Thoracic aorta (tissue), 2 donors: Measurements from ENCODE around the gene RPGR. TPM values are rescaled to one million over a fixed set of nuclear protein-coding genes. Genes with fewer than 3 reads are reported as not detected.

Experiments
- ATAC-seq: fragments of 150-250 bp; one replicate; pipeline ENCODE4 v1.8.0; 2017; ENCODE audit warnings: low read depth; ENCODE audit not compliant: insufficient number of reproducible peaks, low FRiP score
- DNase-seq: peaks from one replicate; pipeline ENCODE4 v3.0.0-alpha.2; 2020; ENCODE audit warnings: low spot score
- H3K27ac ChIP-seq, 2 donors: fragments of 200-600 bp; sonication (generic); 1 replicate in 1 of 2; 2 replicates in 1 of 2; pipeline ENCODE4 v1.5.1; 2016; ENCODE audit warnings: mild to moderate bottlenecking in 2 of 2, moderate library complexity in 2 of 2
- H3K27me3 ChIP-seq: fragments of 200-600 bp; sonication (generic); replicated peaks from 2 replicates; pipeline ENCODE4 v1.6.0; 2016; ENCODE audit warnings: mild to moderate bottlenecking; ENCODE audit not compliant: insufficient read depth
- H3K36me3 ChIP-seq: fragments of 200-600 bp; sonication (generic); one replicate; pipeline ENCODE4 v1.5.1; 2016
- H3K4me1 ChIP-seq, 2 donors: fragments of 200-600 bp; sonication (generic); 1 replicate in 1 of 2; 2 replicates in 1 of 2; pipeline versions ENCODE4 v1.5.1 to v1.6.0; 2016; ENCODE audit warnings: low read depth in 2 of 2, mild to moderate bottlenecking in 1 of 2; ENCODE audit not compliant: control insufficient read depth in 1 of 2
- H3K4me3 ChIP-seq: fragments of 200-600 bp; sonication (generic); 2 replicates; pipeline ENCODE4 v1.5.1; 2016; ENCODE audit warnings: mild to moderate bottlenecking
- H3K9me3 ChIP-seq: fragments of 200-600 bp; sonication (generic); 2 replicates; pipeline ENCODE4 v1.5.1; 2016
- total RNA-seq, 2 donors: library from RNA; depleted of rRNA; stranded (reverse); fragments of >200 nt; gene quantifications; one replicate each; pipeline versions ENCODE4 v1.1.0 to v1.2.3, GENCODE V29; 2016
- TF ChIP-seq, protein P1 (sequence below): fragments of 200-600 bp; sonication (generic); IDR thresholded peaks from one replicate; pipeline ENCODE4 v1.5.1; 2019; ENCODE audit warnings: antibody characterized with exemption

Gene RPGR
- total RNA-seq, 2 donors from 2014 or later = 12.6 to 37.2 TPM

DNA sequence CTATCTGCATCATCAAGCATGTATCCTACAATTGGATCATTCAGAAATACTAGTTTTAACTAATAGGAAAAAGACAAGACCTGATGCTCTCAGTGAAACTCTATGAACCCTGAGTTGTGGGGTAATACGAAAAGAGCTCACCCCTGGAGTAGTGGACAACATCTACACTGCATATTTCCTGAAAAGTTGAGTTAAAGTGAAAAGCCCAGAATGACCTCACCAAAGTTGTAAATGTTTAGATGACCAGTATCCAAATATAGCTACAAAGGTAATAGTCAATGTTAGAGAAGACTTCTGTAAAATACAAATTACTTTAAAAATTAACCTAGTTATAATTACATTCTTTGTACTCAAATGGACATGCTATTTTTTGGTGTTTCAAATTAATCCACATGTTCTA, 53.9 kb downstream of the RPGR start:
- no peak overlapping the region for H3K4me3 ChIP-seq
- H3K27me3 ChIP-seq = no peaks in the 10 kb centered on the region
- H3K27ac ChIP-seq = no peak overlapping the region
- no peaks in the 10 kb centered on the region for H3K36me3 ChIP-seq
- no peak for DNase-seq
- TF ChIP-seq, protein P1, sequence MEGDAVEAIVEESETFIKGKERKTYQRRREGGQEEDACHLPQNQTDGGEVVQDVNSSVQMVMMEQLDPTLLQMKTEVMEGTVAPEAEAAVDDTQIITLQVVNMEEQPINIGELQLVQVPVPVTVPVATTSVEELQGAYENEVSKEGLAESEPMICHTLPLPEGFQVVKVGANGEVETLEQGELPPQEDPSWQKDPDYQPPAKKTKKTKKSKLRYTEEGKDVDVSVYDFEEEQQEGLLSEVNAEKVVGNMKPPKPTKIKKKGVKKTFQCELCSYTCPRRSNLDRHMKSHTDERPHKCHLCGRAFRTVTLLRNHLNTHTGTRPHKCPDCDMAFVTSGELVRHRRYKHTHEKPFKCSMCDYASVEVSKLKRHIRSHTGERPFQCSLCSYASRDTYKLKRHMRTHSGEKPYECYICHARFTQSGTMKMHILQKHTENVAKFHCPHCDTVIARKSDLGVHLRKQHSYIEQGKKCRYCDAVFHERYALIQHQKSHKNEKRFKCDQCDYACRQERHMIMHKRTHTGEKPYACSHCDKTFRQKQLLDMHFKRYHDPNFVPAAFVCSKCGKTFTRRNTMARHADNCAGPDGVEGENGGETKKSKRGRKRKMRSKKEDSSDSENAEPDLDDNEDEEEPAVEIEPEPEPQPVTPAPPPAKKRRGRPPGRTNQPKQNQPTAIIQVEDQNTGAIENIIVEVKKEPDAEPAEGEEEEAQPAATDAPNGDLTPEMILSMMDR = no peak
- no peaks in the 10 kb centered on the region for H3K4me1 ChIP-seq
- ATAC-seq = no peak
- H3K9me3 ChIP-seq = no peaks in the 10 kb centered on the region

DNA sequence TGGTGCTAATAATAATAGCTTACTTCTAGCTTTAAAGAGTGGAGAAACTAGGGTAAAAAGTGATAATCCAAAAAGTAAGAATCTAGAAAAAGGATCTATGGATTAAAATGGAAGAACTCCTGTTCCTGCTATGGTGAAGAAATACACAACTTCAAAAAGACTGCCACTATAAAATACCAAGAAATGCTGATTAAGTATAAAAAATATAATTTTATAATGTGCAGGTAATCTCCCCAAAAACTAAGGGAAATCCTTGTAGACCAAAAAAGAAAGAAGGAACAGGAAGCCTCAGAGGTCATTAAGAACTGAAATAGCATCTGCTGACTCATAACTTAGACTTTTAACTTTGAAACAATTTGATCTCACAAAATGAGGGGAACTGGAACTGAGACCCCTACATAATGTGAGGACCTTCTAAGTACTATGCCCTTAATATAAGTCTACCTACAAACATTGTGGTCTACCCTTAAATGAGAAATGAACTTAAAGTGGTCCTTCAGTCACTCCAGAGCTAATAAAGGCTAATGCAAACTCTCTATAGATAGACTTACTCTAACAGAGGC, 56.1 kb downstream of the RPGR start:
- Histone ChIP-seq H3K27me3 (no peaks in the 10 kb centered on the region), H3K4me1 (no peaks in the 10 kb centered on the region), H3K9me3 (no peaks in the 10 kb centered on the region), H3K27ac (no peak overlapping the region), H3K4me3 (no peak overlapping the region), H3K36me3 (no peaks in the 10 kb centered on the region)
- DNase-seq (no peak), ATAC-seq (no peak)
- TF ChIP-seq, protein P1 = no peak

DNA sequence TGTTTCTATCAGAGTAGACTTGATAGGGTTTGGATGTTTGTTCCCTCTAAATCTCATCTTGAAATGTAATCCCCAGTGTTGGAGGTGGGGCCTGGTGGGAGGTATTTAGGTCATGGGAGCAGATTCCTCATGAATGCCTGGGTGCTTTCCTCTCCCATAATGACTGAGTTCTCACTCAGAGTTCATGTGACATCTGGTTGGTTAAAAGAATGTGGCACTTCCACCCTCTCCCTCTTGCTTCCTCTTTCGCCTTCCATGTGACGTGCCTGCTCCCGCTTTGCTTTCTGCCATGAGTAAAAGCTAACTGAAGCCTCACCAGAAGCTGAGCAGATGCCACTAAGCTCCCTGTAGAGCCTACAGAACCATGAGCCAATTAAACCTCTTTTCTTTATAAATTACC, 59.3 kb downstream of the RPGR start:
- no peaks in the 10 kb centered on the region for H3K9me3 ChIP-seq
- ATAC-seq = no peak
- TF ChIP-seq, protein P1 = no peak

DNA sequence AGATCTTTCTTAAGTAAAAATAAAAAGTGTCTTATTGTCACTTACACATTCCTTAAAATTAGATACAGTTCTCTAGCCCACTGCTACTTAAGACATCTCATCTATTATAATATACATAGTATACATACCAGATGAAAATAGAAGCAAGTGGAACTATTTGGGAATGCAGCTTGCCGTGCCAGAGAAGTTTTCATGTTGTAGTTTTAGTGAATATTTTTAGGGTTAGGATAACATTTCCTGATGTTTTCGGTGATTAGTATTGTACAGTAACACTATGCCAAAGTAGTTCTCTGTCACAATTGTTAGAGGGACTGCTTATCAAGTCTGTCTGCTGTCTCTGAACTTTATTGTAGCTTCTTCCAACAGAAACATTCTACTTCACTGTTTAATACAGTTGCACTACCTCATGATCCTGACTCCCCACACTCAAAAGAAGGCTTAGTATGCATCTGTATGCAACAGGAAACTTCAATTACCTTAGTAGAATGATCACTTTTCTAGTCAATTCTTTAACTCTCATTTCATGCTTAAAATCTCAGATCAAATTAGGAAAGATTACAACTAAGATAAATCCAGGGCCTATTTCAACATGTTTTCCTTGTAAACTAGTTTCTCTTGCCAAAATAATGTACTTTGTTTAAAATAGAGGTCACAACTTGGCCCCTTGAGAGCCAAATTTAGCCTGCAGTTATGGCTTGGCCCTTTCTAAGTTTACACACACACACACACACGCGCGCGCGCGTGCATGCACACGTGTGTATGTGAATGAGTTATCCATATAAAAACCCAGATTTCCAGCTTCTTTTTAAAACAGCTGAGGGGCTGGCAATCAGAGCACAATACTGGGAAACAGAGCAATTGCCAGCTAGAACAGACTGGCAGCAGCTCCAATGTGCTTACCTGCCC, 64.3 kb downstream of the RPGR start:
- H3K27me3 ChIP-seq = no peaks in the 10 kb centered on the region
- H3K9me3 ChIP-seq = no peaks in the 10 kb centered on the region
- no peak overlapping the region for H3K27ac ChIP-seq
- ATAC-seq (no peak), DNase-seq (no peak)
- H3K36me3 ChIP-seq = no peaks in the 10 kb centered on the region
- TF ChIP-seq, protein P1 = no peak
- H3K4me3 ChIP-seq = no peak overlapping the region
- no peaks in the 10 kb centered on the region for H3K4me1 ChIP-seq

More for the DNA sequence above, 59.3 kb downstream of the RPGR start:
- H3K4me1 ChIP-seq = no peaks in the 10 kb centered on the region
- no peak overlapping the region for H3K4me3 ChIP-seq
- H3K27me3 ChIP-seq = no peaks in the 10 kb centered on the region
- DNase-seq = no peak
- no peaks in the 10 kb centered on the region for H3K36me3 ChIP-seq
- H3K27ac ChIP-seq = no peak overlapping the region

DNA sequence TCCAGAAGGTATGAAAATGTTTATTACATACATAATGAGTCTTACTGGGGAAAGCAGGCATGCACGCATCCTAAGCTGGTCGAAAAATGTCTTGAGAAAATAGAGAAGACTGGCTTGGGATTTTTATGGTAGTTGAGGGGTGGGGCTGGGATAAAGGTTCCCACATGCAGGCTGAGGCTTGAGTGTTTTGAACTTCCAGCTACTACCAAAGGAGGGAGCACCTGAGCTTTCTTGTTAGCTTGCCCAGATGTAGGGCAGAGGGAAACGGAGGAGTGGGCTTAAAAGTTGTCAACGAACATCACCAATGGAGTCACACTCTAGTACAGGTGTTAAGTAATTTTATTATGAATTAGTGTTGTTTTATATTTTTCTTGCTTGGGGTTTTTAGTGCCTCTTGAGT, 67.1 kb downstream of the RPGR start:
- no peaks in the 10 kb centered on the region for H3K27me3 ChIP-seq
- DNase-seq = no peak

More for the DNA sequence above, 67.1 kb downstream of the RPGR start:
- no peak for ATAC-seq
- TF ChIP-seq, protein P1 = no peak
- Histone ChIP-seq H3K36me3 (no peaks in the 10 kb centered on the region), H3K4me1 (no peaks in the 10 kb centered on the region), H3K9me3 (no peaks in the 10 kb centered on the region), H3K27ac (no peak overlapping the region), H3K4me3 (no peak overlapping the region)
